ENCODE results near the gene FAM89A. TPM values are rescaled to one million over a fixed set of nuclear protein-coding genes. Genes with fewer than 3 reads are reported as not detected.

FAM89A gene
- total and polyA plus RNA-seq, 2 experiments from 2014 or later, result 53.5 to 55.1 TPM

DNA sequence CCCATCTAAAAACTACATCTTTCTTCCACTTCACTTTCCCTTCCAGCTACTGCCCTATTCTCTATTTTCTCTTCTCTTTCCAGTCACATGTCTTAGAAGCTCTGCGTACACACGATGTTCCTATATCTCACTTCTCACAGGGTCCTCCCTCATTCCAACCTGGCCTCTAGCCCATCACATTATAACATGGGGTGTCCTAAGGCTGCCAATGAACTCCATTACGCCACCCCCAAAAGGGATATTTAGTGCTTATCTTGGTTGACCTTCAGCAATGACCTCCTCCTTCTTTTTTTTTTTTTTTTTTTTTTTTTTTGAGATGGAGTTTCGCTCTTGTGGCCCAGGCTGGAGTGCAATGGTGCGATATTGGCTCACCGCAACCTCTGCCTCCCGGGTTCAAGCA, 38.2 kb upstream of the FAM89A start:
- no peaks in the 10 kb centered on the region for H3K79me2 ChIP-seq
- no peaks in the 10 kb centered on the region for H3K27me3 ChIP-seq
- H2AFZ ChIP-seq, result no peak overlapping the region
- no peaks in the 10 kb centered on the region for H3K9me3 ChIP-seq (ENCODE audit: low read depth)
- H3K4me2 ChIP-seq, result no peak overlapping the region
- no peaks in the 10 kb centered on the region for H4K20me1 ChIP-seq (ENCODE audit: insufficient read depth, poor library complexity, severe bottlenecking)
- H3K27ac ChIP-seq, result no peak overlapping the region
- no peaks in the 10 kb centered on the region for H3K4me1 ChIP-seq (ENCODE audit: insufficient read depth)
- WGBS (ENCODE audit: low lambda C conversion rate, missing lambda C conversion rate), result 97% methylated on average over 6 of the region's 7 CpGs
- H3K36me3 ChIP-seq (replicated peaks; ENCODE audit: insufficient read depth, low read depth), result no peaks in the 10 kb centered on the region
- no peak for TF ChIP-seq EZH2phosphoT487 (IDR thresholded peaks at IDR 0.05; ENCODE audit: low read depth, severe bottlenecking, unreplicated experiment)
- TF ChIP-seq, protein P1, sequence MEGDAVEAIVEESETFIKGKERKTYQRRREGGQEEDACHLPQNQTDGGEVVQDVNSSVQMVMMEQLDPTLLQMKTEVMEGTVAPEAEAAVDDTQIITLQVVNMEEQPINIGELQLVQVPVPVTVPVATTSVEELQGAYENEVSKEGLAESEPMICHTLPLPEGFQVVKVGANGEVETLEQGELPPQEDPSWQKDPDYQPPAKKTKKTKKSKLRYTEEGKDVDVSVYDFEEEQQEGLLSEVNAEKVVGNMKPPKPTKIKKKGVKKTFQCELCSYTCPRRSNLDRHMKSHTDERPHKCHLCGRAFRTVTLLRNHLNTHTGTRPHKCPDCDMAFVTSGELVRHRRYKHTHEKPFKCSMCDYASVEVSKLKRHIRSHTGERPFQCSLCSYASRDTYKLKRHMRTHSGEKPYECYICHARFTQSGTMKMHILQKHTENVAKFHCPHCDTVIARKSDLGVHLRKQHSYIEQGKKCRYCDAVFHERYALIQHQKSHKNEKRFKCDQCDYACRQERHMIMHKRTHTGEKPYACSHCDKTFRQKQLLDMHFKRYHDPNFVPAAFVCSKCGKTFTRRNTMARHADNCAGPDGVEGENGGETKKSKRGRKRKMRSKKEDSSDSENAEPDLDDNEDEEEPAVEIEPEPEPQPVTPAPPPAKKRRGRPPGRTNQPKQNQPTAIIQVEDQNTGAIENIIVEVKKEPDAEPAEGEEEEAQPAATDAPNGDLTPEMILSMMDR (IDR thresholded peaks at IDR 0.05; ENCODE audit: poor library complexity), result no peak
- H3K4me3 ChIP-seq, result no peak overlapping the region
- DNase-seq (ENCODE audit: low spot score), result no peak
- no peaks in the 10 kb centered on the region for H3K9me2 ChIP-seq (replicated peaks; ENCODE audit: insufficient read depth)

DNA sequence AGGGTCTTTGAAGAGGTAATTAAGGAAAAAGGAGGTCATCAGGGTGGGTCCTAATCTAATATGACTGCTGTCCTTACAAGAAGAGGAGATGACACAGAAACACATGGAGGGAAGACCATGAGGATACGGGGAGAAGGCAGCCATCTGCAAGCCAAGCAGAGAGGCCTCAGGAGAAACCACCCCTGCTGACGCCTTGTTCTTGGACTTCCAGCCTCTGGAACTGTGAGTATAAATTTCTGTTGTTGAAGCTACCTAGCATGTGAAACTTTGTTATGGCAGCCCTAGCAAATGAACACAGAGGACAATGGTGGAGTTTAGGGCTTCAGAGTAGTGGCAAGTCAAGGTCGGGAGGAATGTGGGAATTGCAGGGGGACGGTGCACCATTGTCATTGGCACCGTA, 36.7 kb upstream of the FAM89A start:
- H3K36me3 ChIP-seq (replicated peaks; ENCODE audit: insufficient read depth, low read depth), result no peaks in the 10 kb centered on the region
- TF ChIP-seq, protein P1 (IDR thresholded peaks at IDR 0.05; ENCODE audit: poor library complexity), result no peak
- no peak for TF ChIP-seq EZH2phosphoT487 (IDR thresholded peaks at IDR 0.05; ENCODE audit: low read depth, severe bottlenecking, unreplicated experiment)
- no peak for TF ChIP-seq EZH2 (IDR thresholded peaks at IDR 0.05; ENCODE audit: borderline replicate concordance)
- WGBS (ENCODE audit: low lambda C conversion rate, missing lambda C conversion rate), result 85% methylated on average over 5 of the region's 5 CpGs
- H3K4me3 ChIP-seq, result no peak overlapping the region
- H3K4me1 ChIP-seq (ENCODE audit: insufficient read depth), result no peaks in the 10 kb centered on the region
- H4K20me1 ChIP-seq (ENCODE audit: insufficient read depth, poor library complexity, severe bottlenecking), result no peaks in the 10 kb centered on the region
- H3K27ac ChIP-seq, result no peak overlapping the region
- no peaks in the 10 kb centered on the region for H3K9me2 ChIP-seq (replicated peaks; ENCODE audit: insufficient read depth)
- H3K27me3 ChIP-seq, result no peaks in the 10 kb centered on the region
- H3K9me3 ChIP-seq (ENCODE audit: low read depth), result no peaks in the 10 kb centered on the region
- H3K4me2 ChIP-seq, result no peak overlapping the region
- DNase-seq (ENCODE audit: low spot score), result no peak
- H3K79me2 ChIP-seq, result no peaks in the 10 kb centered on the region
- no peak overlapping the region for H2AFZ ChIP-seq

DNA sequence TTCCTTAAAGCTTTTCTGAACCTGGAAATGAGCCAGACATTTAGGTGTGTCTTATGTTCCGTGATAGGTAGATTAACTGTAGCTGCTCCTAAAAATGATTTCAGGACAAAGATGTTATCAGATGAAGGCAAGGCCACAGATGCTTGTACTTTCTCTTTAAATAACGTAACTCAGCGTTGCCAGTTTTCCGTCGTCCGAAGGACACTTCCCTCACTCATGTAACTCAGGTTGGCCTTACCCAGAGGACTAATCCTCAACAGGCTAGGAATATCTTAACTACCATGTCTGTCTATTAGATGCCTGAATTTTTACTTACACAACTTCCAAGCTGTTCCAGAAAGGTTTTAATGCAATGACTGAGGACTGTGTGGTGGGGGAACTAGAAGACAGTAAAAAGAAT, 35.4 kb upstream of the FAM89A start:
- H3K4me1 ChIP-seq (ENCODE audit: insufficient read depth), result no peaks in the 10 kb centered on the region
- H4K20me1 ChIP-seq (ENCODE audit: insufficient read depth, poor library complexity, severe bottlenecking), result no peaks in the 10 kb centered on the region
- no peaks in the 10 kb centered on the region for H3K36me3 ChIP-seq (replicated peaks; ENCODE audit: insufficient read depth, low read depth)
- TF ChIP-seq, protein P1 (IDR thresholded peaks at IDR 0.05; ENCODE audit: poor library complexity), result no peak
- TF ChIP-seq EZH2phosphoT487 (IDR thresholded peaks at IDR 0.05; ENCODE audit: low read depth, severe bottlenecking, unreplicated experiment) (no peak), EZH2 (IDR thresholded peaks at IDR 0.05; ENCODE audit: borderline replicate concordance) (no peak)
- H3K4me3 ChIP-seq, result no peak overlapping the region
- DNase-seq (ENCODE audit: low spot score), result no peak
- no peak overlapping the region for H3K27ac ChIP-seq
- no peaks in the 10 kb centered on the region for H3K9me2 ChIP-seq (replicated peaks; ENCODE audit: insufficient read depth)
- H3K4me2 ChIP-seq, result no peak overlapping the region
- H3K9me3 ChIP-seq (ENCODE audit: low read depth), result no peaks in the 10 kb centered on the region
- 69% methylated on average over 6 of the region's 6 CpGs for WGBS (ENCODE audit: low lambda C conversion rate, missing lambda C conversion rate)
- no peak overlapping the region for H2AFZ ChIP-seq
- H3K79me2 ChIP-seq, result no peaks in the 10 kb centered on the region
- H3K27me3 ChIP-seq, result no peaks in the 10 kb centered on the region

DNA sequence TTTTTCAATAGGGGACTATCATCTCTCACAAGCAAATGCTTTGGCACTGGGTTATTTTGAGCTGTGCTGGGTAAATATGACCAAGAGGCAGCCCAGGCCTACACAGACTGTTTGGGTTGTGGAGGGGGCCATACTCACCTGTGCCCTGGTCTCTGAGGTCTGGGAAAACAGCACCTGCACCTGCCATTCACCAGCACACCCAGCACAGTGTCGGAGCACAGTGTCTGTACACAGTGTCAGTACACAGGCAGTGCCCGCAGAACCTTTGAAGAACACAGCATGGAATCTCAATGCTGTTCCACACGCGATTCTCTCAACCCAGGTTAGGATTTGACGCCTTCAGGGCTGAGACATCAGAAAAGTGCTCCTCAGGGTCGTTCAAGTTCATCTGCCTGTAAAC, 35.0 kb upstream of the FAM89A start:
- Histone ChIP-seq H3K9me2 (replicated peaks; ENCODE audit: insufficient read depth) (no peaks in the 10 kb centered on the region), H3K27ac (no peak overlapping the region), H3K27me3 (no peaks in the 10 kb centered on the region), H4K20me1 (ENCODE audit: insufficient read depth, poor library complexity, severe bottlenecking) (no peaks in the 10 kb centered on the region), H3K36me3 (replicated peaks; ENCODE audit: insufficient read depth, low read depth) (no peaks in the 10 kb centered on the region), H3K4me1 (ENCODE audit: insufficient read depth) (no peaks in the 10 kb centered on the region), H3K4me3 (no peak overlapping the region), H3K4me2 (no peak overlapping the region), H2AFZ (no peak overlapping the region), H3K79me2 (no peaks in the 10 kb centered on the region), H3K9me3 (ENCODE audit: low read depth) (no peaks in the 10 kb centered on the region)
- TF ChIP-seq, protein P1 (IDR thresholded peaks at IDR 0.05; ENCODE audit: poor library complexity), result no peak
- TF ChIP-seq EZH2phosphoT487 (IDR thresholded peaks at IDR 0.05; ENCODE audit: low read depth, severe bottlenecking, unreplicated experiment) (no peak), EZH2 (IDR thresholded peaks at IDR 0.05; ENCODE audit: borderline replicate concordance) (no peak)
- WGBS (ENCODE audit: low lambda C conversion rate, missing lambda C conversion rate), result 90% methylated on average over 6 of the region's 6 CpGs
- DNase-seq (ENCODE audit: low spot score), result no peak

Measured in hepatocyte (in vitro differentiated cells).